Measurements from ENCODE around the gene FAM228B.

FAM228B gene

GRCh38 chr2:24203787-24204150 is 80.5 kb downstream of the FAM228B start:
- DNase-seq (ENCODE audit: low read depth in 2 of 2), result no peak

- no peak for DNase-seq (ENCODE audit: low read depth in 2 of 2)
These were observed 81.2 kb downstream of the FAM228B start for GRCh38 chr2:24204505-24204904.

GRCh38 chr2:24205131-24205530 is 81.9 kb downstream of the FAM228B start:
- no peak for DNase-seq (ENCODE audit: low read depth in 2 of 2)

GRCh38 chr2:24206242-24206641 is 83.0 kb downstream of the FAM228B start:
- no peak for DNase-seq (ENCODE audit: low read depth in 2 of 2)

GRCh38 chr2:24206714-24207113 is 83.4 kb downstream of the FAM228B start:
- no peak for DNase-seq (ENCODE audit: low read depth in 2 of 2)

GRCh38 chr2:24207359-24207758 is 84.1 kb downstream of the FAM228B start:
- no peak for DNase-seq (ENCODE audit: low read depth in 2 of 2)

- DNase-seq (ENCODE audit: low read depth in 2 of 2), result no peak
These were observed 85.2 kb downstream of the FAM228B start for GRCh38 chr2:24208490-24208889.

- no peak for DNase-seq (ENCODE audit: low read depth in 2 of 2)
These were observed 86.3 kb downstream of the FAM228B start for GRCh38 chr2:24209389-24210105.

GRCh38 chr2:24210106-24210455 is 86.8 kb downstream of the FAM228B start:
- DNase-seq (ENCODE audit: low read depth in 2 of 2), result no peak

GRCh38 chr2:24210723-24211122 is 87.5 kb downstream of the FAM228B start:
- DNase-seq (ENCODE audit: low read depth in 2 of 2), result no peak

GRCh38 chr2:24211408-24211807 is 88.1 kb downstream of the FAM228B start:
- DNase-seq (ENCODE audit: low read depth in 2 of 2), result no peak

- no peak for DNase-seq (ENCODE audit: low read depth in 2 of 2)
These were observed 91.6 kb downstream of the FAM228B start for GRCh38 chr2:24214880-24215279.
